Ectodermal cell (in vitro differentiated cells): ENCODE measurements around the gene NFKB2.

ENCODE experiments used
- H3K27ac ChIP-seq: 2 replicates; pipeline ENCODE4 v1.7.0; 2013; ENCODE audit warnings: mild to moderate bottlenecking, low read depth, low read length; ENCODE audit not compliant: insufficient read depth, poor library complexity, severe bottlenecking
- H3K27me3 ChIP-seq: 2 replicates; pipeline ENCODE4 v1.7.0; 2013; ENCODE audit warnings: mild to moderate bottlenecking, low read length; ENCODE audit not compliant: insufficient read depth, control insufficient read depth, poor library complexity, severe bottlenecking
- H3K36me3 ChIP-seq: one replicate; pipeline ENCODE4 v1.7.0; 2013; ENCODE audit warnings: low read length; ENCODE audit not compliant: control insufficient read depth, insufficient read depth
- H3K4me1 ChIP-seq: one replicate; pipeline ENCODE4 v1.7.0; 2013; ENCODE audit warnings: low read length; ENCODE audit not compliant: control insufficient read depth, insufficient read depth
- H3K4me3 ChIP-seq: 2 replicates; pipeline ENCODE4 v1.7.0; 2013; ENCODE audit warnings: low read depth, low read length, control low read depth; ENCODE audit not compliant: insufficient read depth
- H3K9me3 ChIP-seq: 2 replicates; pipeline ENCODE4 v1.7.0; 2013; ENCODE audit warnings: mild to moderate bottlenecking, low read length, moderate library complexity; ENCODE audit not compliant: control insufficient read depth
- WGBS, 2 experiments: methylation state at CpG; one replicate each; pipeline ENCODE4 v1.1.7; 2013; ENCODE audit warnings: missing lambda C conversion rate in 2 of 2; 5-methylcytosine and 5-hydroxymethylcytosine counted together

NFKB2 gene

GRCh38 chr10:102432162-102432950 lies 36.9 kb downstream of the NFKB2 start, which contains the start of gene CUEDC2:
TSS of gene CUEDC2 (minus strand) at chr10:102432574. CDS start at chr10:102425188, 7,386 bp downstream.
- Histone ChIP-seq H3K4me1 (peaks cover 10% of the 10 kb centered on the region), H3K27me3 (peaks cover 40% of the 10 kb centered on the region), H3K9me3 (no peaks in the 10 kb centered on the region), H3K4me3 (peak within 1 kb of the TSS; percentile 76), H3K36me3 (no peaks in the 10 kb centered on the region), H3K27ac (no peak within 1 kb of the TSS)
- WGBS, 2 experiments, result 1% methylated on average over 52 of the region's 52 CpGs

- 70 to 73% methylated on average over 5 of the region's 5 CpGs for WGBS, 2 experiments
- H3K4me3 ChIP-seq, result no peak overlapping the region
- no peaks in the 10 kb centered on the region for H3K9me3 ChIP-seq
- H3K36me3 ChIP-seq, result no peaks in the 10 kb centered on the region
- no peak overlapping the region for H3K27ac ChIP-seq
- H3K27me3 ChIP-seq, result peaks cover 40% of the 10 kb centered on the region
- H3K4me1 ChIP-seq, result peaks cover 10% of the 10 kb centered on the region
These were observed 38.1 kb downstream of the NFKB2 start for GRCh38 chr10:102433619-102434046.

GRCh38 chr10:102434394-102435132 lies 39.1 kb downstream of the NFKB2 start:
- peaks cover 40% of the 10 kb centered on the region for H3K27me3 ChIP-seq
- H3K4me1 ChIP-seq, result peaks cover 10% of the 10 kb centered on the region
- no peak overlapping the region for H3K27ac ChIP-seq
- no peak overlapping the region for H3K4me3 ChIP-seq
- H3K36me3 ChIP-seq, result no peaks in the 10 kb centered on the region
- 25 to 26% methylated on average over 9 of the region's 9 CpGs for WGBS, 2 experiments
- no peaks in the 10 kb centered on the region for H3K9me3 ChIP-seq

GRCh38 chr10:102435133-102435497 lies 39.6 kb downstream of the NFKB2 start:
- H3K27me3 ChIP-seq, result peaks cover 40% of the 10 kb centered on the region
- H3K4me1 ChIP-seq, result peaks cover 10% of the 10 kb centered on the region
- 16 to 18% methylated on average over 5 of the region's 5 CpGs for WGBS, 2 experiments
- no peak overlapping the region for H3K27ac ChIP-seq
- no peaks in the 10 kb centered on the region for H3K9me3 ChIP-seq
- H3K36me3 ChIP-seq, result no peaks in the 10 kb centered on the region
- no peak overlapping the region for H3K4me3 ChIP-seq

GRCh38 chr10:102435529-102436233 lies 40.2 kb downstream of the NFKB2 start:
- 7 to 8% methylated on average over 12 to 14 of the region's 14 CpGs for WGBS, 2 experiments
- peaks cover 10% of the 10 kb centered on the region for H3K4me1 ChIP-seq
- peaks cover 40% of the 10 kb centered on the region for H3K27me3 ChIP-seq

GRCh38 chr10:102436312-102436711 lies 40.8 kb downstream of the NFKB2 start:
- no peak overlapping the region for H3K4me3 ChIP-seq
- no peak overlapping the region for H3K27ac ChIP-seq
- H3K27me3 ChIP-seq, result peaks cover 40% of the 10 kb centered on the region
- peaks cover 9% of the 10 kb centered on the region for H3K4me1 ChIP-seq
- no peaks in the 10 kb centered on the region for H3K36me3 ChIP-seq
- H3K9me3 ChIP-seq, result no peaks in the 10 kb centered on the region
- WGBS, 2 experiments, result 91 to 92% methylated on average over 6 of the region's 6 CpGs

More at GRCh38 chr10:102435529-102436233, 40.2 kb downstream of the NFKB2 start:
- H3K27ac ChIP-seq, result no peak overlapping the region
- no peaks in the 10 kb centered on the region for H3K36me3 ChIP-seq
- no peak overlapping the region for H3K4me3 ChIP-seq
- no peaks in the 10 kb centered on the region for H3K9me3 ChIP-seq

- Histone ChIP-seq H3K4me1 (peaks cover 6% of the 10 kb centered on the region), H3K27me3 (peaks cover 40% of the 10 kb centered on the region), H3K4me3 (no peak overlapping the region), H3K27ac (no peak overlapping the region), H3K36me3 (no peaks in the 10 kb centered on the region), H3K9me3 (no peaks in the 10 kb centered on the region)
- 94 to 96% methylated on average over 3 of the region's 3 CpGs for WGBS, 2 experiments
These were observed 42.0 kb downstream of the NFKB2 start for GRCh38 chr10:102437515-102437914.

- Histone ChIP-seq H3K27ac (no peak overlapping the region), H3K4me3 (no peak overlapping the region), H3K4me1 (peaks cover 6% of the 10 kb centered on the region), H3K27me3 (peaks cover 33% of the 10 kb centered on the region), H3K36me3 (no peaks in the 10 kb centered on the region), H3K9me3 (no peaks in the 10 kb centered on the region)
- WGBS, 2 experiments, result 80 to 88% methylated on average over 1 of the region's 1 CpG
These were observed 42.9 kb downstream of the NFKB2 start for GRCh38 chr10:102438374-102438773.

- 88 to 90% methylated on average over 2 of the region's 2 CpGs for WGBS, 2 experiments
- H3K9me3 ChIP-seq, result no peaks in the 10 kb centered on the region
- H3K27ac ChIP-seq, result no peak overlapping the region
- no peaks in the 10 kb centered on the region for H3K36me3 ChIP-seq
- no peak overlapping the region for H3K4me3 ChIP-seq
- H3K27me3 ChIP-seq, result no peaks in the 10 kb centered on the region
- no peaks in the 10 kb centered on the region for H3K4me1 ChIP-seq
These were observed 49.3 kb downstream of the NFKB2 start for GRCh38 chr10:102444851-102445250.
